Testis (tissue), 3 donors: ENCODE results near the gene FBXO21. TPM values are rescaled to one million over a fixed set of nuclear protein-coding genes. Genes with fewer than 3 reads are reported as not detected.

Experiments used
- DNase-seq: peaks from one replicate; pipeline ENCODE4 v3.0.0-alpha.2; 2019
- H3K27ac ChIP-seq, 2 donors: fragments of 200-600 bp; sonication (generic); one replicate each; pipeline ENCODE4 v1.5.1; 2019
- H3K27me3 ChIP-seq: fragments of 200-600 bp; sonication (generic); one replicate; pipeline ENCODE4 v1.5.1; 2019
- H3K36me3 ChIP-seq: fragments of 200-600 bp; sonication (generic); one replicate; pipeline ENCODE4 v1.5.1; 2017; ENCODE audit warnings: low read depth; ENCODE audit errors: missing control alignments
- H3K4me1 ChIP-seq: fragments of 200-600 bp; sonication (generic); one replicate; pipeline ENCODE4 v1.5.1; 2019
- H3K4me3 ChIP-seq, 2 donors: fragments of 200-600 bp; sonication (generic); one replicate each; pipeline ENCODE4 v1.5.1; 2017 to 2019
- H3K9me3 ChIP-seq: fragments of 200-600 bp; sonication (generic); one replicate; pipeline ENCODE4 v1.5.1; 2017
- POLR2A ChIP-seq: fragments of 450-650 bp; IDR thresholded peaks from one replicate; pipeline ENCODE4 v1.6.1; 2017; ENCODE audit warnings: antibody characterized with exemption, mild to moderate bottlenecking, moderate library complexity
- WGBS, 2 donors: methylation state at CpG; one replicate each; pipeline ENCODE4 v1.1.5; 2018; 5-methylcytosine and 5-hydroxymethylcytosine counted together
- intact Hi-C: fragments of 100-400 bp; cut with DNase I; formaldehyde crosslinking; loops from one replicate; pipeline ENCODE4 v1.15.1; 2023; ENCODE audit warnings: low total_unique reads
- polyA plus RNA-seq: library from polyadenylated mRNA; stranded (reverse); fragments of 350-450 nt; fragmentation: Illumina TruSeq; extraction: RNeasy Lipid Tissue Mini Kit (QIAGEN cat#74804); gene quantifications from one replicate; pipeline ENCODE4 v1.2.3, GENCODE V29; 2014; ENCODE audit warnings: low read depth, low replicate concordance; ENCODE audit not compliant: insufficient read depth
- total RNA-seq, 2 donors: library from RNA; depleted of rRNA; stranded (reverse); fragments of >200 nt; gene quantifications; one replicate each; pipeline ENCODE4 v1.2.3, GENCODE V29; 2016
- TF ChIP-seq, protein P1 (sequence below), 3 experiments: fragments of 450-650 bp in 2 of 3; fragments of 200-600 bp in 1 of 3; sonication (generic) in 1 of 3; IDR thresholded peaks; one replicate each; pipeline ENCODE4 v1.5.1; 2016 to 2019; ENCODE audit warnings: antibody characterized with exemption in 3 of 3, mild to moderate bottlenecking in 2 of 3, moderate library complexity in 1 of 3

FBXO21 gene
- total and polyA plus RNA-seq, 3 donors from 2014 or later: 101 to 519 (median 290) TPM

GRCh38 chr12:117158096-117158495, 32.2 kb downstream of the FBXO21 start:
- Histone ChIP-seq H3K27ac (peak overlapping the region; percentile 0 to 71), H3K36me3 (no peaks in the 10 kb centered on the region), H3K27me3 (no peaks in the 10 kb centered on the region), H3K4me1 (peaks cover 60% of the 10 kb centered on the region), H3K4me3 (no peak overlapping the region), H3K9me3 (no peaks in the 10 kb centered on the region)
- intact Hi-C loops: no loop called here
- WGBS, 2 donors: 93 to 96% methylated on average over 11 of the region's 11 CpGs
- peak; percentile 1 for DNase-seq
- no peak for TF ChIP-seq POLR2A
- TF ChIP-seq, protein P1, sequence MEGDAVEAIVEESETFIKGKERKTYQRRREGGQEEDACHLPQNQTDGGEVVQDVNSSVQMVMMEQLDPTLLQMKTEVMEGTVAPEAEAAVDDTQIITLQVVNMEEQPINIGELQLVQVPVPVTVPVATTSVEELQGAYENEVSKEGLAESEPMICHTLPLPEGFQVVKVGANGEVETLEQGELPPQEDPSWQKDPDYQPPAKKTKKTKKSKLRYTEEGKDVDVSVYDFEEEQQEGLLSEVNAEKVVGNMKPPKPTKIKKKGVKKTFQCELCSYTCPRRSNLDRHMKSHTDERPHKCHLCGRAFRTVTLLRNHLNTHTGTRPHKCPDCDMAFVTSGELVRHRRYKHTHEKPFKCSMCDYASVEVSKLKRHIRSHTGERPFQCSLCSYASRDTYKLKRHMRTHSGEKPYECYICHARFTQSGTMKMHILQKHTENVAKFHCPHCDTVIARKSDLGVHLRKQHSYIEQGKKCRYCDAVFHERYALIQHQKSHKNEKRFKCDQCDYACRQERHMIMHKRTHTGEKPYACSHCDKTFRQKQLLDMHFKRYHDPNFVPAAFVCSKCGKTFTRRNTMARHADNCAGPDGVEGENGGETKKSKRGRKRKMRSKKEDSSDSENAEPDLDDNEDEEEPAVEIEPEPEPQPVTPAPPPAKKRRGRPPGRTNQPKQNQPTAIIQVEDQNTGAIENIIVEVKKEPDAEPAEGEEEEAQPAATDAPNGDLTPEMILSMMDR (IDR thresholded peaks at IDR 0.05): no peak

GRCh38 chr12:117155278-117156060, 34.8 kb downstream of the FBXO21 start:
- TF ChIP-seq POLR2A: no peak
- TF ChIP-seq, protein P1 (IDR thresholded peaks at IDR 0.05): peak; percentile 87 to 90 (median 90)
- 41 to 68% methylated on average over 18 to 44 of the region's 47 CpGs for WGBS, 2 donors
- Histone ChIP-seq H3K4me1 (peaks cover 48% of the 10 kb centered on the region), H3K27me3 (no peaks in the 10 kb centered on the region), H3K4me3 (peak overlapping the region in 1 of 2 donors; percentile 21), H3K9me3 (no peaks in the 10 kb centered on the region), H3K27ac (peak overlapping the region; percentile 43 to 63), H3K36me3 (no peaks in the 10 kb centered on the region)
- DNase-seq: peak; percentile 93
- intact Hi-C loops: no loop called here

GRCh38 chr12:117152793-117153775, 37.2 kb downstream of the FBXO21 start:
- H3K27me3 ChIP-seq: no peaks in the 10 kb centered on the region
- peaks cover 26% of the 10 kb centered on the region for H3K4me1 ChIP-seq
- no peaks in the 10 kb centered on the region for H3K9me3 ChIP-seq
- peak overlapping the region; percentile 23 to 50 for H3K27ac ChIP-seq
- H3K4me3 ChIP-seq: no peak overlapping the region
- 71 to 78% methylated on average over 26 to 27 of the region's 27 CpGs for WGBS, 2 donors
- no peak for TF ChIP-seq POLR2A
- TF ChIP-seq, protein P1 (IDR thresholded peaks at IDR 0.05): no peak
- intact Hi-C loops: no loop called here
- no peak for DNase-seq
- H3K36me3 ChIP-seq: no peaks in the 10 kb centered on the region

- DNase-seq: no peak
- Histone ChIP-seq H3K9me3 (no peaks in the 10 kb centered on the region), H3K27ac (peak overlapping the region in 1 of 2 donors; percentile 57), H3K4me1 (peaks cover 20% of the 10 kb centered on the region), H3K4me3 (no peak overlapping the region), H3K36me3 (no peaks in the 10 kb centered on the region), H3K27me3 (no peaks in the 10 kb centered on the region)
- intact Hi-C loops: no loop called here
- WGBS, 2 donors: 30 to 46% methylated on average over 5 of the region's 5 CpGs
- TF ChIP-seq, protein P1 (IDR thresholded peaks at IDR 0.05): peak in 1 of 3 experiments; percentile 7
- TF ChIP-seq POLR2A: no peak
Observed at GRCh38 chr12:117151403-117152031, 38.8 kb downstream of the FBXO21 start.
